ENCODE data around the gene PJVK.

PJVK gene

GRCh38 chr2:178485356-178485755 is 34.2 kb downstream of the PJVK start:
- POLR2A ChIA-PET (ENCODE audit: low non-redundant PET) = no interaction called here

GRCh38 chr2:178491612-178492011 is 40.4 kb downstream of the PJVK start:
- CTCF ChIA-PET = no interaction called here
- no peak for TF ChIP-seq CTCF (conservative IDR thresholded peaks at IDR 0.05; ENCODE audit: low read depth)
- DNase-seq (ENCODE audit: low spot score) = no peak
- POLR2A ChIA-PET (ENCODE audit: low non-redundant PET) = no interaction called here
- no peak overlapping the region for H3K27ac ChIP-seq

More at GRCh38 chr2:178485356-178485755, 34.2 kb downstream of the PJVK start:
- H3K27ac ChIP-seq = no peak overlapping the region
- DNase-seq (ENCODE audit: low spot score) = no peak
- CTCF ChIA-PET = no interaction called here
- TF ChIP-seq CTCF (conservative IDR thresholded peaks at IDR 0.05; ENCODE audit: low read depth) = no peak

- no peak for TF ChIP-seq CTCF (conservative IDR thresholded peaks at IDR 0.05; ENCODE audit: low read depth)
- no peak for DNase-seq (ENCODE audit: low spot score)
- H3K27ac ChIP-seq = no peak overlapping the region
- POLR2A ChIA-PET (ENCODE audit: low non-redundant PET) = no interaction called here
- CTCF ChIA-PET = no interaction called here
These were observed 44.9 kb downstream of the PJVK start for GRCh38 chr2:178496049-178496448.

GRCh38 chr2:178498137-178498536 is 47.0 kb downstream of the PJVK start:
- POLR2A ChIA-PET (ENCODE audit: low non-redundant PET) = no interaction called here

GRCh38 chr2:178499640-178500039 is 48.5 kb downstream of the PJVK start:
- CTCF ChIA-PET = no interaction called here
- no peak for DNase-seq (ENCODE audit: low spot score)
- no peak overlapping the region for H3K27ac ChIP-seq
- POLR2A ChIA-PET (ENCODE audit: low non-redundant PET) = no interaction called here
- TF ChIP-seq CTCF (conservative IDR thresholded peaks at IDR 0.05; ENCODE audit: low read depth) = no peak

More at GRCh38 chr2:178498137-178498536, 47.0 kb downstream of the PJVK start:
- CTCF ChIA-PET = interaction anchor here (0.7 kb wide), 1 partner anchor 10 kb away, joined by 6 read pairs; no protein-coding TSS in a partner anchor
- H3K27ac ChIP-seq = no peak overlapping the region
- DNase-seq (ENCODE audit: low spot score) = no peak
- no peak for TF ChIP-seq CTCF (conservative IDR thresholded peaks at IDR 0.05; ENCODE audit: low read depth)

- TF ChIP-seq CTCF (conservative IDR thresholded peaks at IDR 0.05; ENCODE audit: low read depth) = no peak
- POLR2A ChIA-PET (ENCODE audit: low non-redundant PET) = no interaction called here
- H3K27ac ChIP-seq = no peak overlapping the region
- CTCF ChIA-PET = interaction anchor here (0.9 kb wide), 1 partner anchor 13 kb away, joined by 3 read pairs; no protein-coding TSS in a partner anchor
- no peak for DNase-seq (ENCODE audit: low spot score)
These were observed 51.6 kb downstream of the PJVK start for GRCh38 chr2:178502751-178503150.

GRCh38 chr2:178506101-178506500 is 54.9 kb downstream of the PJVK start:
- no peak for DNase-seq (ENCODE audit: low spot score)
- no peak overlapping the region for H3K27ac ChIP-seq
- POLR2A ChIA-PET (ENCODE audit: low non-redundant PET) = no interaction called here
- TF ChIP-seq CTCF (conservative IDR thresholded peaks at IDR 0.05; ENCODE audit: low read depth) = no peak
- CTCF ChIA-PET = no interaction called here
